ENCODE measurements around the gene PLIN4.
"Not testable (repeated sequence)": the region's sequence is repeated elsewhere in the genome, so short reads cannot be mapped to it uniquely, and the experiment has no call there.

PLIN4 gene

GRCh38 chr19:4518345-4519171 lies at the start of gene PLIN4:
Gene PLIN4, minus strand, starts transcription at chr19:4518486. Its CDS starts 214 bp downstream, at chr19:4518272.
- DNase-seq = no peak

- DNase-seq = no peak
Observed at GRCh38 chr19:4567584-4568071, 49.3 kb upstream of the PLIN4 start.

- peak; percentile 34 for DNase-seq
Observed at GRCh38 chr19:4566402-4567051, 48.2 kb upstream of the PLIN4 start.

- DNase-seq = not testable (repeated sequence)
Observed at GRCh38 chr19:4563562-4563961, 45.3 kb upstream of the PLIN4 start.

GRCh38 chr19:4562085-4562484 lies 43.8 kb upstream of the PLIN4 start:
- not testable (repeated sequence) for DNase-seq

- DNase-seq = no peak
Observed at GRCh38 chr19:4559569-4559968, 41.3 kb upstream of the PLIN4 start, which contains the start of gene SEMA6B. Gene SEMA6B, minus strand, starts transcription at chr19:4559684. Its CDS starts 1,227 bp downstream, at chr19:4558457.

GRCh38 chr19:4557971-4558941 lies 40.0 kb upstream of the PLIN4 start:
- no peak for DNase-seq

GRCh38 chr19:4557144-4557970 lies 39.1 kb upstream of the PLIN4 start:
- DNase-seq = no peak

GRCh38 chr19:4556597-4557127 lies 38.4 kb upstream of the PLIN4 start:
- DNase-seq = no peak

- no peak for DNase-seq
Observed at GRCh38 chr19:4555657-4556561, 37.6 kb upstream of the PLIN4 start.

- no peak for DNase-seq
Observed at GRCh38 chr19:4554717-4555116, 36.4 kb upstream of the PLIN4 start.

- no peak for DNase-seq
Observed at GRCh38 chr19:4553775-4554174, 35.5 kb upstream of the PLIN4 start.

GRCh38 chr19:4553092-4553695 lies 34.9 kb upstream of the PLIN4 start:
- DNase-seq = no peak

- no peak for DNase-seq
Observed at GRCh38 chr19:4552525-4552819, 34.2 kb upstream of the PLIN4 start.

GRCh38 chr19:4550479-4551050 lies 32.3 kb upstream of the PLIN4 start:
- DNase-seq = no peak

GRCh38 chr19:4550018-4550417 lies 31.7 kb upstream of the PLIN4 start:
- no peak for DNase-seq

GRCh38 chr19:4548238-4548584 lies 29.9 kb upstream of the PLIN4 start:
- DNase-seq = no peak

GRCh38 chr19:4547303-4548237 lies 29.3 kb upstream of the PLIN4 start:
- DNase-seq = no peak
